H9 (cell line): ENCODE measurements around the gene SLC39A8. TPM values are rescaled to one million over a fixed set of nuclear protein-coding genes. Genes with fewer than 3 reads are reported as not detected.
"Not testable (repeated sequence)": the region's sequence is repeated elsewhere in the genome, so short reads cannot be mapped to it uniquely, and the experiment has no call there.

Experiments
- DNase-seq: peaks from one replicate; pipeline ENCODE4 v3.0.0-alpha.2; 2017
- H2AFZ ChIP-seq: one replicate; pipeline ENCODE4 v1.6.1; 2013; ENCODE audit warnings: mild to moderate bottlenecking, low read length, control low read depth, moderate library complexity
- H2AK5ac ChIP-seq: 2 replicates; pipeline ENCODE4 v1.6.1; 2013; ENCODE audit warnings: low read length, control low read depth, mixed read lengths; ENCODE audit not compliant: insufficient read length
- H2BK120ac ChIP-seq: one replicate; pipeline ENCODE4 v1.6.1; 2013; ENCODE audit warnings: low read depth, mild to moderate bottlenecking, low read length, control low read depth, inconsistent platforms; ENCODE audit not compliant: poor library complexity, severe bottlenecking
- H2BK12ac ChIP-seq: 2 replicates; pipeline ENCODE4 v1.6.1; 2013; ENCODE audit warnings: low read length, control low read depth, mixed read lengths, low read depth; ENCODE audit not compliant: insufficient read length
- H2BK15ac ChIP-seq: 2 replicates; pipeline ENCODE4 v1.6.1; 2013; ENCODE audit warnings: low read depth, low read length, control low read depth
- H2BK20ac ChIP-seq: one replicate; pipeline ENCODE4 v1.6.1; 2013; ENCODE audit warnings: low read depth, mild to moderate bottlenecking, low read length, control low read depth, inconsistent platforms; ENCODE audit not compliant: poor library complexity, severe bottlenecking
- H2BK5ac ChIP-seq: 2 replicates; pipeline ENCODE4 v1.6.1; 2013; ENCODE audit warnings: low read length, control low read depth, mixed read lengths; ENCODE audit not compliant: insufficient read length
- H3K14ac ChIP-seq: 2 replicates; pipeline ENCODE4 v1.6.1; 2013; ENCODE audit warnings: low read length, control low read depth; ENCODE audit not compliant: insufficient read depth
- H3K18ac ChIP-seq: 2 replicates; pipeline ENCODE4 v1.6.1; 2013; ENCODE audit warnings: low read depth, mild to moderate bottlenecking, mixed read lengths, low read length, control low read depth; ENCODE audit not compliant: insufficient read length
- H3K23ac ChIP-seq: 2 replicates; pipeline ENCODE4 v1.6.1; 2013; ENCODE audit warnings: low read length, control low read depth, mixed read lengths, low read depth; ENCODE audit not compliant: insufficient read length
- H3K23me2 ChIP-seq: 2 replicates; pipeline ENCODE4 v1.6.1; 2013; ENCODE audit warnings: low read depth, mild to moderate bottlenecking, mixed read lengths, low read length, control low read depth; ENCODE audit not compliant: insufficient read length, poor library complexity, severe bottlenecking
- H3K27ac ChIP-seq: 2 replicates; pipeline ENCODE4 v1.5.1; 2013; ENCODE audit warnings: low read length, control low read depth, mixed read lengths, low read depth; ENCODE audit not compliant: insufficient read length
- H3K27me3 ChIP-seq: 2 replicates; pipeline ENCODE4 v1.6.1; 2013; ENCODE audit warnings: low read length, control low read depth, inconsistent platforms; ENCODE audit not compliant: insufficient read depth
- H3K4ac ChIP-seq: 2 replicates; pipeline ENCODE4 v1.6.1; 2013; ENCODE audit warnings: low read depth, mild to moderate bottlenecking, control low read depth, inconsistent platforms, low read length, moderate library complexity
- H3K4me1 ChIP-seq: 2 replicates; pipeline ENCODE4 v1.6.1; 2013; ENCODE audit warnings: low read length, control low read depth, inconsistent platforms; ENCODE audit not compliant: insufficient read depth
- H3K4me2 ChIP-seq: 2 replicates; pipeline ENCODE4 v1.6.1; 2013; ENCODE audit warnings: low read length, control low read depth, mixed read lengths; ENCODE audit not compliant: insufficient read length, insufficient read depth
- H3K56ac ChIP-seq: 2 replicates; pipeline ENCODE4 v1.6.1; 2013; ENCODE audit warnings: low read depth, mild to moderate bottlenecking, mixed read lengths, low read length, control low read depth; ENCODE audit not compliant: insufficient read length
- H3K79me1 ChIP-seq: 2 replicates; pipeline ENCODE4 v1.6.1; 2013; ENCODE audit warnings: low read depth, mild to moderate bottlenecking, moderate library complexity, low read length, control low read depth, inconsistent platforms; ENCODE audit not compliant: insufficient read depth, poor library complexity, severe bottlenecking
- H3K79me2 ChIP-seq: 2 replicates; pipeline ENCODE4 v1.6.1; 2013; ENCODE audit warnings: low read length, control low read depth, inconsistent platforms; ENCODE audit not compliant: insufficient read depth
- H3K9ac ChIP-seq: 2 replicates; pipeline ENCODE4 v1.6.1; 2013; ENCODE audit warnings: low read length, control low read depth, mixed read lengths; ENCODE audit not compliant: insufficient read length; ENCODE audit errors: extremely low read depth
- H3K9me3 ChIP-seq: one replicate; pipeline ENCODE4 v1.6.1; 2013; ENCODE audit warnings: low read depth, low read length, inconsistent platforms; ENCODE audit not compliant: control insufficient read depth
- H3T11ph ChIP-seq: one replicate; pipeline ENCODE4 v1.6.1; 2013; ENCODE audit warnings: mild to moderate bottlenecking, low read length, control low read depth, inconsistent platforms
- H4K20me1 ChIP-seq: one replicate; pipeline ENCODE4 v1.6.1; 2013; ENCODE audit not compliant: control insufficient read depth, insufficient read length, insufficient read depth
- H4K5ac ChIP-seq: 2 replicates; pipeline ENCODE4 v1.6.1; 2013; ENCODE audit warnings: low read depth, mild to moderate bottlenecking, mixed read lengths, low read length, control low read depth; ENCODE audit not compliant: insufficient read length
- H4K8ac ChIP-seq: replicated peaks from 2 replicates; pipeline ENCODE4 v1.6.1; 2013; ENCODE audit warnings: low read length, control low read depth, mixed read lengths, low read depth; ENCODE audit not compliant: insufficient read length
- H4K91ac ChIP-seq: 2 replicates; pipeline ENCODE4 v1.6.1; 2013; ENCODE audit warnings: low read depth, mild to moderate bottlenecking, moderate library complexity, mixed read lengths, low read length, control low read depth; ENCODE audit not compliant: insufficient read length
- H3K27ac Mint-ChIP-seq, 3 experiments: 2 replicates in 2 of 3; 3 replicates in 1 of 3; pipeline ENCODE4 v1.8.0; 2020 to 2021; ENCODE audit warnings: mixed read lengths in 3 of 3, mild to moderate bottlenecking in 1 of 3, moderate library complexity in 1 of 3
- H3K27me3 Mint-ChIP-seq: 2 replicates; pipeline ENCODE4 v1.8.0; 2021; ENCODE audit warnings: low read depth, mild to moderate bottlenecking, moderate library complexity, mixed read lengths
- H3K36me3 Mint-ChIP-seq, 3 experiments: 2 replicates in 2 of 3; 3 replicates in 1 of 3; pipeline ENCODE4 v1.8.0; 2020 to 2021; ENCODE audit warnings: low read depth in 3 of 3, mixed read lengths in 3 of 3; ENCODE audit not compliant: insufficient read depth in 1 of 3
- H3K4me1 Mint-ChIP-seq, 2 experiments: 2 replicates each; pipeline ENCODE4 v1.8.0; 2020; ENCODE audit warnings: mixed read lengths in 2 of 2
- H3K4me3 Mint-ChIP-seq, 2 experiments: 2 replicates in 1 of 2; 3 replicates in 1 of 2; pipeline ENCODE4 v1.8.0; 2020 to 2021; ENCODE audit warnings: mild to moderate bottlenecking in 2 of 2, mixed read lengths in 2 of 2, moderate library complexity in 1 of 2
- H3K9me3 Mint-ChIP-seq, 2 experiments: 2 replicates in 1 of 2; 3 replicates in 1 of 2; pipeline ENCODE4 v1.8.0; 2020; ENCODE audit warnings: mild to moderate bottlenecking in 2 of 2, mixed read lengths in 2 of 2, moderate library complexity in 1 of 2
- WGBS: extraction: QIAGEN DNeasy Blood & Tissue Kit; methylation state at CpG from one replicate; pipeline ENCODE4 v1.1.7; 2013; ENCODE audit warnings: missing lambda C conversion rate, low lambda C conversion rate, mixed read lengths; ENCODE audit not compliant: insufficient read length; ENCODE audit errors: extremely low coverage; 5-methylcytosine and 5-hydroxymethylcytosine counted together
- total RNA-seq: library from RNA; stranded (reverse); gene quantifications from 2 replicates; pipeline ENCODE4 v1.2.1, GENCODE V29; 2021
- TF ChIP-seq, protein P1 (sequence below): fragments of 200-600 bp; sonication (generic); conservative IDR thresholded peaks from 3 replicates; pipeline ENCODE4 v1.8.0; 2021; ENCODE audit warnings: antibody characterized with exemption, mild to moderate bottlenecking

The SLC39A8 gene
- total RNA-seq, 1 experiment from 2014 or later: 11.0 TPM

GRCh38 chr4:102244878-102245535, 100.3 kb downstream of the SLC39A8 start:
- Histone ChIP-seq H4K20me1 (no peaks in the 10 kb centered on the region), H2BK20ac (no peak overlapping the region), H3K4ac (no peak overlapping the region), H3K9me3 (no peaks in the 10 kb centered on the region), H3K56ac (no peak overlapping the region), H3K27ac (no peak overlapping the region), H3K14ac (no peak overlapping the region), H2BK12ac (no peak overlapping the region), H3K79me1 (no peaks in the 10 kb centered on the region), H3K79me2 (no peaks in the 10 kb centered on the region), H3K9ac (no peak overlapping the region), H3K4me2 (no peak overlapping the region), H3K27me3 (no peaks in the 10 kb centered on the region), H4K5ac (no peak overlapping the region), H4K91ac (no peak overlapping the region), H3K23me2 (peaks cover 3% of the 10 kb centered on the region), H4K8ac (no peak overlapping the region), H2BK15ac (no peak overlapping the region), H3K18ac (no peak overlapping the region), H3K4me1 (no peaks in the 10 kb centered on the region), H2BK120ac (no peak overlapping the region), H2BK5ac (no peak overlapping the region), H2AFZ (no peak overlapping the region), H3T11ph (no peak overlapping the region), H2AK5ac (no peak overlapping the region), H3K23ac (no peak overlapping the region)
- peaks cover 11 to 32% of the 10 kb centered on the region in 2 experiments for H3K9me3 Mint-ChIP-seq
- no peak for DNase-seq
- TF ChIP-seq, protein P1, sequence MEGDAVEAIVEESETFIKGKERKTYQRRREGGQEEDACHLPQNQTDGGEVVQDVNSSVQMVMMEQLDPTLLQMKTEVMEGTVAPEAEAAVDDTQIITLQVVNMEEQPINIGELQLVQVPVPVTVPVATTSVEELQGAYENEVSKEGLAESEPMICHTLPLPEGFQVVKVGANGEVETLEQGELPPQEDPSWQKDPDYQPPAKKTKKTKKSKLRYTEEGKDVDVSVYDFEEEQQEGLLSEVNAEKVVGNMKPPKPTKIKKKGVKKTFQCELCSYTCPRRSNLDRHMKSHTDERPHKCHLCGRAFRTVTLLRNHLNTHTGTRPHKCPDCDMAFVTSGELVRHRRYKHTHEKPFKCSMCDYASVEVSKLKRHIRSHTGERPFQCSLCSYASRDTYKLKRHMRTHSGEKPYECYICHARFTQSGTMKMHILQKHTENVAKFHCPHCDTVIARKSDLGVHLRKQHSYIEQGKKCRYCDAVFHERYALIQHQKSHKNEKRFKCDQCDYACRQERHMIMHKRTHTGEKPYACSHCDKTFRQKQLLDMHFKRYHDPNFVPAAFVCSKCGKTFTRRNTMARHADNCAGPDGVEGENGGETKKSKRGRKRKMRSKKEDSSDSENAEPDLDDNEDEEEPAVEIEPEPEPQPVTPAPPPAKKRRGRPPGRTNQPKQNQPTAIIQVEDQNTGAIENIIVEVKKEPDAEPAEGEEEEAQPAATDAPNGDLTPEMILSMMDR: no peak
- no CpG with 5 or more reads among the region's 23 CpGs for WGBS
- peaks cover 3 to 12% (median 10%) of the 10 kb centered on the region in 3 experiments; a peak in 5 of 7 replicates for H3K36me3 Mint-ChIP-seq
- H3K4me1 Mint-ChIP-seq: no peaks in the 10 kb centered on the region
- no peak overlapping the region for H3K27ac Mint-ChIP-seq
- no peaks in the 10 kb centered on the region for H3K27me3 Mint-ChIP-seq
- no peak overlapping the region for H3K4me3 Mint-ChIP-seq

- H3K36me3 Mint-ChIP-seq: peaks cover 3 to 12% (median 10%) of the 10 kb centered on the region in 3 experiments; a peak in 5 of 7 replicates
- not testable (repeated sequence) for DNase-seq, H2BK120ac ChIP-seq, H3K79me2 ChIP-seq, H3K4me2 ChIP-seq, H3K9ac ChIP-seq, H3K56ac ChIP-seq, H3K4me3 Mint-ChIP-seq, H3K27ac Mint-ChIP-seq, H4K8ac ChIP-seq, H3K23me2 ChIP-seq, H3K27ac ChIP-seq, H3K27me3 Mint-ChIP-seq, H4K91ac ChIP-seq, H3K9me3 ChIP-seq, H2BK5ac ChIP-seq, H2BK15ac ChIP-seq, H4K5ac ChIP-seq, H3K27me3 ChIP-seq, H2BK20ac ChIP-seq, H3K18ac ChIP-seq, H2AK5ac ChIP-seq, H2AFZ ChIP-seq, H3K4me1 ChIP-seq, H2BK12ac ChIP-seq, H3K4ac ChIP-seq, H4K20me1 ChIP-seq, H3K79me1 ChIP-seq, H3K23ac ChIP-seq, H3K14ac ChIP-seq, H3K4me1 Mint-ChIP-seq, H3T11ph ChIP-seq
- WGBS: no CpG with 5 or more reads among the region's 5 CpGs
- H3K9me3 Mint-ChIP-seq: peaks cover 11 to 25% of the 10 kb centered on the region in 2 experiments
Observed at GRCh38 chr4:102243296-102243695, 102.0 kb downstream of the SLC39A8 start.
